ENCODE measurements around the gene NECTIN2.

The NECTIN2 gene

DNA sequence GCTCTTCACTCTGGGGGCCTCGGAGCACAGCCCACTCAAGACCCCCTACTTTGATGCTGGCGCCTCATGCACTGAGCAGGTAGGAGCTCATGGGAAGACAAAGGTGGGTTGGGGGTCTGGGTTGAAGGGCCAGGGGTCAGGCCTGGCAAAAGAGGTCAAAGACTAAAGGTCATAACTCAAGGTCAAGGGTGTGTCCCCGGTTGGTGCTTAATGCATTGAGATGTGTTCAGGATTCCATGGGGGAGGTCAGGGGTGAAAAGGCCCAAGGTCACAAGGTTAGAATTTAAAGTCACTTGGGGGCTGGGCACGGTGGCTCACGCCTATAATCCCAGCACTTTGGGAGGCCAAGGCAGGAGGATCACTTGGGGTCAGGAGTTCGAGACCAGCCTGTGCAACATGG, 40.0 kb downstream of the NECTIN2 start:
- TF ChIP-seq FOXP2 (optimal IDR thresholded peaks at IDR 0.05; ENCODE audit: borderline replicate concordance, extremely low read depth, extremely low read length, insufficient read depth) (no peak), TAF1 (IDR thresholded peaks at IDR 0.05; ENCODE audit: borderline replicate concordance, insufficient read depth, low read length) (no peak), POLR2AphosphoS5 (IDR thresholded peaks at IDR 0.05; ENCODE audit: low read depth, low read length) (no peak), SIN3A (IDR thresholded peaks at IDR 0.05; ENCODE audit: borderline replicate concordance, insufficient read depth, low read length) (no peak)
- TF ChIP-seq, protein P1, sequence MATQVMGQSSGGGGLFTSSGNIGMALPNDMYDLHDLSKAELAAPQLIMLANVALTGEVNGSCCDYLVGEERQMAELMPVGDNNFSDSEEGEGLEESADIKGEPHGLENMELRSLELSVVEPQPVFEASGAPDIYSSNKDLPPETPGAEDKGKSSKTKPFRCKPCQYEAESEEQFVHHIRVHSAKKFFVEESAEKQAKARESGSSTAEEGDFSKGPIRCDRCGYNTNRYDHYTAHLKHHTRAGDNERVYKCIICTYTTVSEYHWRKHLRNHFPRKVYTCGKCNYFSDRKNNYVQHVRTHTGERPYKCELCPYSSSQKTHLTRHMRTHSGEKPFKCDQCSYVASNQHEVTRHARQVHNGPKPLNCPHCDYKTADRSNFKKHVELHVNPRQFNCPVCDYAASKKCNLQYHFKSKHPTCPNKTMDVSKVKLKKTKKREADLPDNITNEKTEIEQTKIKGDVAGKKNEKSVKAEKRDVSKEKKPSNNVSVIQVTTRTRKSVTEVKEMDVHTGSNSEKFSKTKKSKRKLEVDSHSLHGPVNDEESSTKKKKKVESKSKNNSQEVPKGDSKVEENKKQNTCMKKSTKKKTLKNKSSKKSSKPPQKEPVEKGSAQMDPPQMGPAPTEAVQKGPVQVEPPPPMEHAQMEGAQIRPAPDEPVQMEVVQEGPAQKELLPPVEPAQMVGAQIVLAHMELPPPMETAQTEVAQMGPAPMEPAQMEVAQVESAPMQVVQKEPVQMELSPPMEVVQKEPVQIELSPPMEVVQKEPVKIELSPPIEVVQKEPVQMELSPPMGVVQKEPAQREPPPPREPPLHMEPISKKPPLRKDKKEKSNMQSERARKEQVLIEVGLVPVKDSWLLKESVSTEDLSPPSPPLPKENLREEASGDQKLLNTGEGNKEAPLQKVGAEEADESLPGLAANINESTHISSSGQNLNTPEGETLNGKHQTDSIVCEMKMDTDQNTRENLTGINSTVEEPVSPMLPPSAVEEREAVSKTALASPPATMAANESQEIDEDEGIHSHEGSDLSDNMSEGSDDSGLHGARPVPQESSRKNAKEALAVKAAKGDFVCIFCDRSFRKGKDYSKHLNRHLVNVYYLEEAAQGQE (IDR thresholded peaks at IDR 0.05; ENCODE audit: insufficient read depth in 1 of 2, low read depth in 2 of 2, low read length in 2 of 2), result no peak

DNA sequence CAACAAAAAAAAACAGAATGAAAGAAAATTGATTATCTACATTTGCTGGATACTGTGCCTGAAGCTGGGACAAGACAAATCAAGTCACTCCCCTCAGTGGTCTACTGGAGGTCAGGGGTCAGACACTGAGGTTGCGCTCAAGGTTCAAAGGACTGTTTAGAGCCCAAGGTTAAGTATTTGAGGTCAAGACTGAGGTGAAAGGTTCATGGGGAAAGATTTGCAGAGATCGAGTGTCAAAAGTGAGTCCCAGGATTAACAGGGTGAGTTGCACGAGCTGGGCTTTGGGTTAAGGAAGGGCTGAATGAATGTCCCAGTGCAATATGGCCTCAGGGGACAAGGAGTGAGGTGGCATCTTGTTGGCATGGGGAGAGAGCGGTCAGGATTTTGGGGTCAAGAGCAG, 41.6 kb downstream of the NECTIN2 start:
- TF ChIP-seq FOXP2 (optimal IDR thresholded peaks at IDR 0.05; ENCODE audit: borderline replicate concordance, extremely low read depth, extremely low read length, insufficient read depth) (no peak), POLR2AphosphoS5 (IDR thresholded peaks at IDR 0.05; ENCODE audit: low read depth, low read length) (no peak), TAF1 (IDR thresholded peaks at IDR 0.05; ENCODE audit: borderline replicate concordance, insufficient read depth, low read length) (no peak), SIN3A (IDR thresholded peaks at IDR 0.05; ENCODE audit: borderline replicate concordance, insufficient read depth, low read length) (no peak)
- TF ChIP-seq, protein P1 (IDR thresholded peaks at IDR 0.05; ENCODE audit: insufficient read depth in 1 of 2, low read depth in 2 of 2, low read length in 2 of 2), result no peak

DNA sequence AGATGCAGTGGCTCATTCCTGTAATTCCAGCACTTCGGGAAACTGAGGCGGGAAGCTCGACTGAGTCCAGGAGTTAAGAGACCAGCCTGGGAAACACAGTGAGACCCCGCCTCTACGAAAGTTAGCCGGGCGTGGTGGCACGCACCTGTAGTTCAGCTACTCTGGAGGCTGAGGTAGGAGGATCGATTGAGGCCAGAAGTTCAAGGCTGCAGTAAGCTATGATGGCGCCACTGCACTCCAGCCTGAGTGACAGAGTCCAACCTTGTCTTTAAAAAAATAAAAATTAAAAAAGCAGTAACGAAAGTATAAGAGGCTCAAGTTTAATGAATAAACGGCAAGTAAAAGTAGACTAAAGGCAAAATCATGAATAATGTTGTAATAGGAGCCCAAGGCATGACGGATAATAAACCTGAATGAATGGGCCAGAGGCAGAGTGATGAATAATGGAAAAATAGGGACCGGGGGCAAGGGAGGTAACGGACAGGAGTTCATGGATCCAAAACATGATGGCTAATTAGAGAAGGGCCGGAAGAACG, 43.8 kb downstream of the NECTIN2 start:
- TF ChIP-seq TAF1 (IDR thresholded peaks at IDR 0.05; ENCODE audit: borderline replicate concordance, insufficient read depth, low read length) (no peak), SIN3A (IDR thresholded peaks at IDR 0.05; ENCODE audit: borderline replicate concordance, insufficient read depth, low read length) (no peak), POLR2AphosphoS5 (IDR thresholded peaks at IDR 0.05; ENCODE audit: low read depth, low read length) (no peak), FOXP2 (optimal IDR thresholded peaks at IDR 0.05; ENCODE audit: borderline replicate concordance, extremely low read depth, extremely low read length, insufficient read depth) (no peak)
- TF ChIP-seq, protein P1 (IDR thresholded peaks at IDR 0.05; ENCODE audit: insufficient read depth in 1 of 2, low read depth in 2 of 2, low read length in 2 of 2), result no peak

DNA sequence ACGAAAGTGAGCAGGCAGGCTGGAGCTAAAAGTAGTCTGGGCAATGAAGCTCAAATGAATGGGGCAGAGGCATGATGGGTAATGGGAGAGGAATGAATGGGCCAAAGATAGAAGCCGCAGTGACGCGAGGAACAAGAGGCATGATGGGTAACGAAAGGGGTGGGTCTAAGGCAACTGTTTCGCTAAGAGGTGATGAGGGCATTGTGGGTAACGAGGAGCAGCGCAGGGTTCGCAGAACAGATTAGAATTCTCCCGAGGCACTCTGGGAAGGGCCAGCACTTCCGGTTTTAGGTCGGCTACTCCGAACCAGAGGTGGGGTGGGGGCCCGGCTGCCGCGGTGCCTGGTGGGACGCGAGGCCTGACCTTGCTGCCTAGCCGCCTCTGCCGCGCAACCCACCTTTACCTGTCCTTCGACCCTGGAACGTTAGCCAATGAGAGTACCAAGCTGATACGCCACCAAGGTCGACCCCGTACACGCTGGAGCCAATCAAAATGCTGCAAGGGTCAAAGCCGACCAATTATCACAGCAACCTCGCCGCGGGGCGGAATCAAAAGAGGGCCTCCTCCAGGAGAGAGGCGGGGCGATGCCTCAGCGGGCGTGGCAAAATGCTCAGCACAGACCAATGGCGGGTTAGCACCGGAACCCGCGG, 44.4 kb downstream of the NECTIN2 start:
- TF ChIP-seq FOXP2 (optimal IDR thresholded peaks at IDR 0.05; ENCODE audit: borderline replicate concordance, extremely low read depth, extremely low read length, insufficient read depth), result peak; percentile 80
- TF ChIP-seq, protein P1 (IDR thresholded peaks at IDR 0.05; ENCODE audit: insufficient read depth in 1 of 2, low read depth in 2 of 2, low read length in 2 of 2), result no peak
- peak; percentile 94 for TF ChIP-seq POLR2AphosphoS5 (IDR thresholded peaks at IDR 0.05; ENCODE audit: low read depth, low read length)
- TF ChIP-seq TAF1 (IDR thresholded peaks at IDR 0.05; ENCODE audit: borderline replicate concordance, insufficient read depth, low read length), result peak; percentile 91; the same call in 1 of the 2 replicates
- TF ChIP-seq SIN3A (IDR thresholded peaks at IDR 0.05; ENCODE audit: borderline replicate concordance, insufficient read depth, low read length), result peak; percentile 97
